ENCODE data around the gene LRRC71.

GRCh38 chr1:156874572-156875340 is 45.7 kb upstream of the LRRC71 start:
- TF ChIP-seq CTCF (IDR thresholded peaks at IDR 0.05; ENCODE audit: insufficient read depth, low read depth, low read length) (no peak), EZH2 (IDR thresholded peaks at IDR 0.05; ENCODE audit: insufficient read depth, low read length) (no peak)

Data from astrocyte (in vitro differentiated cells and primary cell).